Retinal pigment epithelial cell (primary cell): ENCODE data around the gene UBE2G1.

Source experiments
- DNase-seq: peaks from one replicate; pipeline ENCODE4 v3.0.0-alpha.2; 2010; ENCODE audit warnings: low read depth
- H3K4me3 ChIP-seq: 2 replicates; pipeline ENCODE4 v1.5.1; 2011; ENCODE audit warnings: mild to moderate bottlenecking, low read length, control low read depth, moderate library complexity
- TF ChIP-seq, protein P1 (sequence below): conservative IDR thresholded peaks from 2 replicates; pipeline ENCODE4 v1.5.1; 2011; ENCODE audit warnings: low read depth, low read length, control low read depth, inconsistent platforms

The UBE2G1 gene

GRCh38 chr17:4406386-4406785 lies 39.9 kb upstream of the UBE2G1 start:
- H3K4me3 ChIP-seq = no peak overlapping the region
- no peak for DNase-seq
- TF ChIP-seq, protein P1, sequence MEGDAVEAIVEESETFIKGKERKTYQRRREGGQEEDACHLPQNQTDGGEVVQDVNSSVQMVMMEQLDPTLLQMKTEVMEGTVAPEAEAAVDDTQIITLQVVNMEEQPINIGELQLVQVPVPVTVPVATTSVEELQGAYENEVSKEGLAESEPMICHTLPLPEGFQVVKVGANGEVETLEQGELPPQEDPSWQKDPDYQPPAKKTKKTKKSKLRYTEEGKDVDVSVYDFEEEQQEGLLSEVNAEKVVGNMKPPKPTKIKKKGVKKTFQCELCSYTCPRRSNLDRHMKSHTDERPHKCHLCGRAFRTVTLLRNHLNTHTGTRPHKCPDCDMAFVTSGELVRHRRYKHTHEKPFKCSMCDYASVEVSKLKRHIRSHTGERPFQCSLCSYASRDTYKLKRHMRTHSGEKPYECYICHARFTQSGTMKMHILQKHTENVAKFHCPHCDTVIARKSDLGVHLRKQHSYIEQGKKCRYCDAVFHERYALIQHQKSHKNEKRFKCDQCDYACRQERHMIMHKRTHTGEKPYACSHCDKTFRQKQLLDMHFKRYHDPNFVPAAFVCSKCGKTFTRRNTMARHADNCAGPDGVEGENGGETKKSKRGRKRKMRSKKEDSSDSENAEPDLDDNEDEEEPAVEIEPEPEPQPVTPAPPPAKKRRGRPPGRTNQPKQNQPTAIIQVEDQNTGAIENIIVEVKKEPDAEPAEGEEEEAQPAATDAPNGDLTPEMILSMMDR = no peak

DNA sequence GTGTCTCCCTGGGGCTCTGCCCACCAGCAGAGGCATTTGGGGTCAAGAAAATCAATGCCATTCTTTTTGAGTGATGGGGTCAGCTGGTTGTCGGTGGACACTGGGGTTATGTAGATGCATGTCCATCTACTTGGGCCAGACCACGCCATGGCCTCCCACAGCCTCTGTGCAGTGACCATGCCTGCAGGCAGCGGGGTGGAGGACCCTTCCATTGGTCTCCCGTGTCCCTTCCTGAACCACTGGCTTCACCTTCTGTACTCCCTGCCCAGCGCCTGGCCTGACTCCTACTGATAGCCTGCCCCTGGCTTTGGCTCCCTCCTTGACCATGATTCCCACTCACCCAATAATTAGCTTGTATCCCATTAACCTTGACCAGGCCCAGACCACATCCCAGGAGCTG lies 39.2 kb upstream of the UBE2G1 start:
- DNase-seq = no peak
- H3K4me3 ChIP-seq = no peak overlapping the region
- TF ChIP-seq, protein P1 = no peak

- no peak overlapping the region for H3K4me3 ChIP-seq
- no peak for DNase-seq
- TF ChIP-seq, protein P1 = no peak
Measured at GRCh38 chr17:4405038-4405669, 38.7 kb upstream of the UBE2G1 start.

- DNase-seq = no peak
- TF ChIP-seq, protein P1 = no peak
- H3K4me3 ChIP-seq = no peak overlapping the region
Measured at GRCh38 chr17:4397840-4398239, 31.4 kb upstream of the UBE2G1 start.

GRCh38 chr17:4395111-4395478 lies 28.6 kb upstream of the UBE2G1 start:
- DNase-seq = no peak
- no peak overlapping the region for H3K4me3 ChIP-seq
- TF ChIP-seq, protein P1 = no peak

DNA sequence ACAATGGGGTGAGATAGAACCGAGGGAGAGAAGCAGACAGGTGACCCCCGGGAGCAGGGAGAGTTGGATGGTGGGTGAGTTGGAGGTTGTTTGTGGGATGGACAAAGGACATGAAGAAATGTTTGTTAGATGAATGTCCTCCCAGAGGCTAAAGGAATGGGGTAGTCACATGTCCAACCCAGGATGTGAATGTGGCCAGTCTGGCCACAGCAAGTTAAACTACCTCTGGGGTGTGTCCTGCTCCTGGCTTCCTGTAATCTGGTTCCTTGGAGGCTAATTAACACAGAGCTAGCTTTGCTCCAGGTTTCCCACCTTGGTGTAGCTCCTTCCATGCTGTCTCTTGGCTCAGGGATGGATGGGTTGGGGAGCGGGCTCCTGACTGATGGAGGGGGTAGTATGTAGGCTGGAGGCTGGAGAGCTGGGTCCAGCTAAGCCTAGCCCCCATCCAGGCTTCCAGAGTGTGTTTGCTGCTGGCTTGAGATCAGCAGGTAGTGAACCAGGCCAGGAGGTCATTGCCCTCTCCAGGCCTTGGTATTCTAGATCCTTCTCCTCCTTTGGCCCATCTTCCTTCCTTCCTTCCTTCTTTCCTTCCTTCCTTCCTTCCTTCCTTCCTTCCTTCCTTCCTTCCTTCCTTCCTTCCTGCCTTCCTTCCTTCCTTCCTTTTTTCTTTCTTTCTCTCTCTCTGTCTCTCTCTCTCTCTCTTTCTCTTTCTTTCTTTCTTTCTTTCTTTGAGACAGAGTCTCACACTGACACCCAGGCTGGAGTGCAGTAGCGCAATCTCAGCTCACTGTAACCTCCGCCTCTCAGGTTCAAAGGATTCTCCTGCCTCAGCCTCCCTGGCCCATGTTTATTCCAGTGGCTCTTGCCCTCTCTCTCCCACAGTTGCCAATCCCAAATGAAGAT lies 28.0 kb upstream of the UBE2G1 start:
- no peak overlapping the region for H3K4me3 ChIP-seq
- DNase-seq = no peak
- TF ChIP-seq, protein P1 = no peak

- H3K4me3 ChIP-seq = no peak overlapping the region
- DNase-seq = no peak
- TF ChIP-seq, protein P1 = no peak
Measured at GRCh38 chr17:4393806-4394205, 27.3 kb upstream of the UBE2G1 start.
